BJ (cell line): ENCODE data around the gene GJC2. TPM values are rescaled to one million over a fixed set of nuclear protein-coding genes. Genes with fewer than 3 reads are reported as not detected.

Experiments
- CTCF ChIA-PET: fragments of 350-600 bp; formaldehyde crosslinking; extraction: SDS; loops from one replicate; lab custom pipeline; 2021; ENCODE audit warnings: antibody characterized with exemption, inconsistent platforms; lab: Yijun Ruan, JAX
- POLR2A ChIA-PET: fragments of 300-600 bp; sonication (Branson Sonifier 250); formaldehyde crosslinking; extraction: SDS; loops from one replicate; lab custom pipeline; 2021; ENCODE audit warnings: antibody characterized with exemption; lab: Charles Lee
- DNase-seq: peaks from one replicate; pipeline ENCODE4 v3.0.0-alpha.2; 2011; ENCODE audit warnings: low read depth
- H3K27me3 ChIP-seq: 2 replicates; pipeline ENCODE4 v1.6.0; 2011; ENCODE audit warnings: low read length; ENCODE audit not compliant: control insufficient read depth, insufficient read depth
- H3K36me3 ChIP-seq: 2 replicates; pipeline ENCODE4 v1.5.1; 2011; ENCODE audit warnings: low read length; ENCODE audit not compliant: control insufficient read depth, insufficient read depth
- H3K4me3 ChIP-seq: 2 replicates; pipeline ENCODE4 v1.5.1; 2011; ENCODE audit warnings: low read depth, mild to moderate bottlenecking, control low read depth, low read length
- polyA plus RNA-seq: library from polyadenylated mRNA; depleted of rRNA; stranded (reverse); fragments of >200 nt; gene quantifications from 2 replicates; pipeline ENCODE4 v1.2.3, GENCODE V29; 2011
- TF ChIP-seq, protein P1 (sequence below): IDR thresholded peaks from 2 replicates; pipeline ENCODE4 v1.5.1; 2011; ENCODE audit warnings: low read depth, mild to moderate bottlenecking, control low read depth, inconsistent platforms, low read length, moderate library complexity; ENCODE audit not compliant: insufficient read depth

Gene GJC2
- polyA plus RNA-seq, 1 experiment: 0.92 TPM

DNA sequence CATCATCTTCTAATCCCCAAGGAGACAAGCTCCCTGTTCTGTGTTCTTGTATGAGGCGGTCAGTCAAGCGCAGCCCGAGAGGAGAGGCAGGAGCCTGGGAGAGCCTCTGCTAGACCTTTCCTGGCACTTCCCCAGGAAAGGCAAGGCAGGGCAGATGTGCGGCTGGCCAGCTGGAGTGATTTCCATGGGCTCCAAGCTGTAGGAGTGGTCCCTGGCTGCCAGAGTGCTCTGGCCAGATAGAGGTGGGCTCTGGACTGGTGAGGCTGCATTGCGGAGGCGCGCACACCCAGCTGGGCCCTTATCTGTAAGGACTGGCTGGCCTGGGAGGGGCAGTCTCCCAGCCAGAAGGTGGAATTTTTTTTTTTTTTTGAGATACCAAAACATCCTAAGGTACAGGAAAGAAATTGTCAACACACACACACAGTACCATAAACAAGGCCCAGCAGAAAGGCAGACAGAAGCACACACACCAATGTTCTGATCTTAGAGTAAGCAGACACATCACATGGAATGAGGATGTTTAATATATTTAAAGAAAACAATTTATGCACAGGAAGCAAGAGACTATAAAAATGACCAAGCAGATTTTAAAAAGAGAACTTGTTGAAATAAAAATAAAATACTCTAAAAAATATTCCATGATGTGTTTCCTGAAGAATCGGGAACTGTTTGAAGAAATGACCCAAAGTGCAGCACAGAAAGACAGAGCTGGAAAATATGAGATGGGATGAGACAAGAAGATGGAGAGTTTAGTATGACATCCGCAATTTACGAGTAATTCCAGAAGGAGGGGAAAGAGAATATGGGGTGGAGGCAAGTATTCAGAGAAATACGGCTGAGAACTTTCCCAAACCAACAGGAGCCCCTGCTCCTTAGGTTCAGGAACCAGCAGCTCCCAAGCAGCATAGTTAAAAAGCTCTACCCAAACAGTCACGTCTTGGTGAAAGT is 29.3 kb downstream of the GJC2 start:
- no peak for DNase-seq
- Histone ChIP-seq H3K27me3 (no peaks in the 10 kb centered on the region), H3K36me3 (peaks cover 5% of the 10 kb centered on the region), H3K4me3 (no peak overlapping the region)
- ChIA-PET POLR2A (no interaction called here), CTCF (interaction anchor here (1.3 kb wide), 1 partner anchor 39 kb away, joined by 3 read pairs; no protein-coding TSS in a partner anchor)
- TF ChIP-seq, protein P1, sequence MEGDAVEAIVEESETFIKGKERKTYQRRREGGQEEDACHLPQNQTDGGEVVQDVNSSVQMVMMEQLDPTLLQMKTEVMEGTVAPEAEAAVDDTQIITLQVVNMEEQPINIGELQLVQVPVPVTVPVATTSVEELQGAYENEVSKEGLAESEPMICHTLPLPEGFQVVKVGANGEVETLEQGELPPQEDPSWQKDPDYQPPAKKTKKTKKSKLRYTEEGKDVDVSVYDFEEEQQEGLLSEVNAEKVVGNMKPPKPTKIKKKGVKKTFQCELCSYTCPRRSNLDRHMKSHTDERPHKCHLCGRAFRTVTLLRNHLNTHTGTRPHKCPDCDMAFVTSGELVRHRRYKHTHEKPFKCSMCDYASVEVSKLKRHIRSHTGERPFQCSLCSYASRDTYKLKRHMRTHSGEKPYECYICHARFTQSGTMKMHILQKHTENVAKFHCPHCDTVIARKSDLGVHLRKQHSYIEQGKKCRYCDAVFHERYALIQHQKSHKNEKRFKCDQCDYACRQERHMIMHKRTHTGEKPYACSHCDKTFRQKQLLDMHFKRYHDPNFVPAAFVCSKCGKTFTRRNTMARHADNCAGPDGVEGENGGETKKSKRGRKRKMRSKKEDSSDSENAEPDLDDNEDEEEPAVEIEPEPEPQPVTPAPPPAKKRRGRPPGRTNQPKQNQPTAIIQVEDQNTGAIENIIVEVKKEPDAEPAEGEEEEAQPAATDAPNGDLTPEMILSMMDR: no peak

DNA sequence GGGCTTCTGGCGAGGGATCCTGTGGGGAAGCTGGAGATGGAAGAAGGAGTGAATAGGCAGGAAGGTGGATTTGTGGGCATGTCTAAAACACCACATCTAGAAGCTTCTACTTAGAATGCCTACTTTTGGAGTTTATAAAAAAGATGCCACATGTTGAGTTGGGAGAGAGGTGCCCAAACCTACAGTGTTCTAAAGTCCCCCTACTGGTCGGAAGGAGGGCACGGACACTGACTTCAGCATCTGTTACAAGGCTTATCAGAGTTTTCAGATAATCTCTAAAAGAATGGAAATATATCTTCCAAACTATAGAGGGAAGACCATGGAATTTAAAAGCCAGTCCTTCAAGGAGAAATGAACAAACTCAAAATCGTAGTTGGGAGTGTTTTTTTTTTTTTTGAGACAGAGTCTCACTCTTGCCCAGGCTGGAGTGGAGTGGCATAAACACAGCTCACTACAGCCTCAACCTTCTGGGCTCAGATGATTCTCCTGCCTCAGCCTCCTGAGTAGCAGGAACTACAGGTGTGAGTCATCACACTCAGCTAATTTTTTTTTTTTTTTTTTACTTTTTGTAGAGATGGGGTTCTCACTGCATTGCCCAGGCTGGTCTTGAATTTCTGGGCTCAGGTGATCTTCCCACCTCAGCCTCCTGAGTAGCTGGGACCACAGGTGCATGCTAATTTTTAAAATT is 30.7 kb downstream of the GJC2 start:
- TF ChIP-seq, protein P1: peak; percentile 24; the same call in 1 of the 2 replicates
- Histone ChIP-seq H3K4me3 (no peak overlapping the region), H3K36me3 (peaks cover 2% of the 10 kb centered on the region; the same call in 1 of the 2 replicates), H3K27me3 (no peaks in the 10 kb centered on the region)
- ChIA-PET POLR2A (no interaction called here), CTCF (interaction anchor here (2.2 kb wide), 1 partner anchor 15 kb away, joined by 7 read pairs; the partner anchor contains the start of gene IBA57)
- no peak for DNase-seq

DNA sequence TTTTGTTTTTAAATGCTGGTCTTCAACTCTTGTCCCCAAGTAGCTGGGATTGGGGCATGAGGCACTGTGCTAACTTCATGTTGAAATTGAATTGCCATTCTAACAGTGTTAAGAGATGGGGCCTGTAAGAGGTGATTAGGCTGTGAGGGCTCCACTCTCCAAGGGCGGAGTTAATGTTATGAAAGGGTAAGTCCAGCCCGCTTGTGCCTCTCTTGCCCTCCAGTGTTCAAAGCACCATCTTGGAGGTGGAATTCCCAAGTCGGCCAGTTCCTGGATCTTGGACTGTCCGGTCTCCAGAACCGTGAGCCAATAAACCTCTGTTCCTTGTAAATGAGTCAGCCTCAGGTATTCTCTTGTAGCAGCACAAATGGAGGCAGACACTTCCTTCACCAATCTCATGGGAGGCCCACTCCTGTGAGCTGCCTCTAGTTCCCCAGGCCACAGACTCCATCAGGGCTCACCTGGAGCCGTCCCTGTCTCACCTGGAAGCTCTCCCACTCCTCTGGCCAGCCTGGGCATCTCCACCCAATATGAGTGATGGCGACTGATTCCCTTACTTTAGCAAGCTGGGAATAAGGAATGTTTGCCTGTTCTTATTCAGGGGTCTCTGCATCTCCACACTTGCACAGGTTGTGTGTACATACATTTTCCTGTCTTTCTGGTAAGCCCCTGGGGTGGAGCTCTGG is 31.4 kb downstream of the GJC2 start:
- Histone ChIP-seq H3K36me3 (peaks cover 1% of the 10 kb centered on the region; the same call in 1 of the 2 replicates), H3K4me3 (no peak overlapping the region), H3K27me3 (no peaks in the 10 kb centered on the region)
- TF ChIP-seq, protein P1: no peak
- no peak for DNase-seq
- ChIA-PET CTCF (interaction anchor here (2.2 kb wide), 1 partner anchor 15 kb away, joined by 7 read pairs; the partner anchor contains the start of gene IBA57), POLR2A (no interaction called here)

DNA sequence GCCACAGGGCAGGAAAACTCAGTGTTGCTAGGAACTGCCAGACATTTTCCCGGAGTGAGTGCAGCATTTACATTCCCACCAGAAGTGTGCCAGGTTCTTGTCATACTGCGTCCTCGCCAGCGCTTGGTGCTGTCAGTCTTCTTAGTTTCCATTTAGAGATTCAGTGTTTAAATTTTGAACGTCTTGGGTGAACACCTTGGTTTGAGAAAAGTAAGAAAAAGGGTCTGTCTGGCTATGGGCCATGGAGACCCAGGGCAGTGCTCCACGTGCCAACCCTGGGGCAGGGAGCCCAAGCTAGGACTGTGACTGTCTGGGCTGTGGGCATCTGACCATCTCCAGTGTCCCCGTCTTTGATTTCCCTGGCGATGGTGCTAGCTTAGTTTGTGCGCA is 31.9 kb downstream of the GJC2 start:
- Histone ChIP-seq H3K4me3 (no peak overlapping the region), H3K27me3 (no peaks in the 10 kb centered on the region), H3K36me3 (peaks cover 1% of the 10 kb centered on the region; the same call in 1 of the 2 replicates)
- CTCF ChIA-PET: interaction anchor here (2.2 kb wide), 1 partner anchor 16 kb away, joined by 7 read pairs; the partner anchor contains the start of gene IBA57
- POLR2A ChIA-PET: no interaction called here
- DNase-seq: no peak
- TF ChIP-seq, protein P1: no peak
